ENCODE measurements around the gene CDH4. TPM values are rescaled to one million over a fixed set of nuclear protein-coding genes. Genes with fewer than 3 reads are reported as not detected.

CDH4 gene
- total and polyA plus RNA-seq, 9 of the 15 experiments (the other 6 are each of a cell fraction or from before 2014, with no cell fraction given), result 0.04 TPM; not detected in 8

DNA sequence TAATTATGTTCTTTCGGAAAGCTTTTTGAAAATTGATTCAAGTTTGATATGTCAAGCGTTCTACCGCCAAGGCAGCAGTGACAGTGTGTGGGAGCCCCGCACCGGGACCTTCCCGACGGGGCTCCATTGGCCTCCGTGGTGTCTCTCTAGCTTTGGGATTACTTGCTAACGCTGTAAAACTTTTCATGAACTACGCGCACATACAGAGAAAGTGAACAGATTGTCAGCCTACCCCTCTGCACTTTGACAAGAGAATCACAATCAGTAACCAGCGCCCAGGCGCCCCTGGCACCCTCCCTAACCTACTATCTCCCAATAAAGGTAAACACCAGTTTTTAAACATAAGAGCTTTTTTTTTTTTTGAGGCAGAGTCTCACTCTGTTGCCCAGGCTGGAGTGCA is 274.8 kb downstream of the CDH4 start:
- 78% methylated on average over 13 of the region's 13 CpGs for WGBS (ENCODE audit: insufficient coverage, low coverage, missing lambda C conversion rate)
- ChIA-PET POLR2A (no interaction called here), CTCF (ENCODE audit: low intra/inter-chr PET ratio) (no interaction called here)
- intact Hi-C loops (cut with micrococcal nuclease) (no loop called here), in situ Hi-C loops (cut with MboI) (no loop called here)
- DNase-seq (ENCODE audit: extremely low read depth in 1 of 4, low spot score in 3 of 4), result no peak
- Histone ChIP-seq H3K79me2 (ENCODE audit: control insufficient read depth, insufficient read depth, low read length) (no peaks in the 10 kb centered on the region), H3K36me3 (ENCODE audit: control insufficient read depth, insufficient read depth, low read length) (no peaks in the 10 kb centered on the region), H3K4me1 (replicated peaks in 1 of 2; ENCODE audit: control insufficient read depth in 2 of 2, insufficient read depth in 2 of 2, low read length in 2 of 2) (peaks cover 6 to 27% of the 10 kb centered on the region in 2 experiments), H3K4me2 (ENCODE audit: insufficient read depth, low read length) (no peak overlapping the region; the same call in 1 of the 2 replicates), H3K27me3 (ENCODE audit: control insufficient read depth in 2 of 2, insufficient read depth in 2 of 2, low read length in 2 of 2) (peaks cover 0 to 6% of the 10 kb centered on the region in 2 experiments; a peak in 2 of 5 replicates), H3K9ac (ENCODE audit: insufficient read depth in 1 of 2, low read depth in 2 of 2, low read length in 2 of 2) (no peak overlapping the region), H4K20me1 (replicated peaks; ENCODE audit: control insufficient read depth, insufficient read depth, low read length) (no peaks in the 10 kb centered on the region; the same call in 1 of the 2 replicates), H3K9me1 (ENCODE audit: control insufficient read depth, insufficient read depth, low read length) (no peaks in the 10 kb centered on the region), H3K9me3 (replicated peaks; ENCODE audit: control insufficient read depth, insufficient read depth, low read depth, low read length) (no peaks in the 10 kb centered on the region), H3K4me3 (no peak overlapping the region), H3K27ac (ENCODE audit: extremely low read depth, low read depth, low read length) (no peak overlapping the region), H2AFZ (ENCODE audit: low read depth, low read length) (no peak overlapping the region)
- FAIRE-seq, result no peak
- no TSS peak for BruUV-seq (replicated peaks)
- no peak for ATAC-seq
- TF ChIP-seq, protein P1, sequence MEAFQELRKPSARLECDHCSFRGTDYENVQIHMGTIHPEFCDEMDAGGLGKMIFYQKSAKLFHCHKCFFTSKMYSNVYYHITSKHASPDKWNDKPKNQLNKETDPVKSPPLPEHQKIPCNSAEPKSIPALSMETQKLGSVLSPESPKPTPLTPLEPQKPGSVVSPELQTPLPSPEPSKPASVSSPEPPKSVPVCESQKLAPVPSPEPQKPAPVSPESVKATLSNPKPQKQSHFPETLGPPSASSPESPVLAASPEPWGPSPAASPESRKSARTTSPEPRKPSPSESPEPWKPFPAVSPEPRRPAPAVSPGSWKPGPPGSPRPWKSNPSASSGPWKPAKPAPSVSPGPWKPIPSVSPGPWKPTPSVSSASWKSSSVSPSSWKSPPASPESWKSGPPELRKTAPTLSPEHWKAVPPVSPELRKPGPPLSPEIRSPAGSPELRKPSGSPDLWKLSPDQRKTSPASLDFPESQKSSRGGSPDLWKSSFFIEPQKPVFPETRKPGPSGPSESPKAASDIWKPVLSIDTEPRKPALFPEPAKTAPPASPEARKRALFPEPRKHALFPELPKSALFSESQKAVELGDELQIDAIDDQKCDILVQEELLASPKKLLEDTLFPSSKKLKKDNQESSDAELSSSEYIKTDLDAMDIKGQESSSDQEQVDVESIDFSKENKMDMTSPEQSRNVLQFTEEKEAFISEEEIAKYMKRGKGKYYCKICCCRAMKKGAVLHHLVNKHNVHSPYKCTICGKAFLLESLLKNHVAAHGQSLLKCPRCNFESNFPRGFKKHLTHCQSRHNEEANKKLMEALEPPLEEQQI (IDR thresholded peaks at IDR 0.05), result no peak
- TF ChIP-seq NR1H2 (CRISPR knock-in tag; IDR thresholded peaks at IDR 0.05) (no peak), XRCC5 (IDR thresholded peaks at IDR 0.05; ENCODE audit: low read depth, low read length) (no peak), XRCC4 (IDR thresholded peaks at IDR 0.05; ENCODE audit: extremely low read depth, insufficient read depth, insufficient read length) (no peak), ZNF282 (CRISPR knock-in tag; IDR thresholded peaks at IDR 0.05) (no peak), ZNF77 (CRISPR knock-in tag; IDR thresholded peaks at IDR 0.05) (no peak), EHMT2 (IDR thresholded peaks at IDR 0.05) (no peak), TFAM (CRISPR knock-in tag; conservative IDR thresholded peaks at IDR 0.05) (no peak), ZNF3 (CRISPR knock-in tag; IDR thresholded peaks at IDR 0.05) (no peak), ZNF175 (CRISPR knock-in tag; IDR thresholded peaks at IDR 0.05; ENCODE audit: low read depth) (no peak), STAT5B (CRISPR knock-in tag; IDR thresholded peaks at IDR 0.05) (no peak), HMG20B (CRISPR knock-in tag; IDR thresholded peaks at IDR 0.05) (no peak), MITF (IDR thresholded peaks at IDR 0.05) (no peak), ZNF436 (CRISPR knock-in tag; IDR thresholded peaks at IDR 0.05) (no peak), HMGN3 (IDR thresholded peaks at IDR 0.05; ENCODE audit: borderline replicate concordance, extremely low read depth, insufficient read length, low read depth, low read length) (no peak), MAFK (IDR thresholded peaks at IDR 0.05; ENCODE audit: low read length) (no peak)
- TF ChIP-seq, protein P2, sequence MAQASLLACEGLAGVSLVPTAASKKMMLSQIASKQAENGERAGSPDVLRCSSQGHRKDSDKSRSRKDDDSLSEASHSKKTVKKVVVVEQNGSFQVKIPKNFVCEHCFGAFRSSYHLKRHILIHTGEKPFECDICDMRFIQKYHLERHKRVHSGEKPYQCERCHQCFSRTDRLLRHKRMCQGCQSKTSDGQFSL (CRISPR knock-in tag; IDR thresholded peaks at IDR 0.05), result no peak
- TF ChIP-seq, protein P2 (tag; IDR thresholded peaks at IDR 0.05), result no peak
- TF ChIP-seq, protein P3, sequence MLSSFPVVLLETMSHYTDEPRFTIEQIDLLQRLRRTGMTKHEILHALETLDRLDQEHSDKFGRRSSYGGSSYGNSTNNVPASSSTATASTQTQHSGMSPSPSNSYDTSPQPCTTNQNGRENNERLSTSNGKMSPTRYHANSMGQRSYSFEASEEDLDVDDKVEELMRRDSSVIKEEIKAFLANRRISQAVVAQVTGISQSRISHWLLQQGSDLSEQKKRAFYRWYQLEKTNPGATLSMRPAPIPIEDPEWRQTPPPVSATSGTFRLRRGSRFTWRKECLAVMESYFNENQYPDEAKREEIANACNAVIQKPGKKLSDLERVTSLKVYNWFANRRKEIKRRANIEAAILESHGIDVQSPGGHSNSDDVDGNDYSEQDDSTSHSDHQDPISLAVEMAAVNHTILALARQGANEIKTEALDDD (IDR thresholded peaks at IDR 0.05), result no peak
